ENCODE measurements around the gene TAAR9.

- TF ChIP-seq CTCF (IDR thresholded peaks at IDR 0.05; ENCODE audit: low read depth, low read length): no peak
- TF ChIP-seq EZH2phosphoT487 (IDR thresholded peaks at IDR 0.05; ENCODE audit: low read depth): no peak
Measured at GRCh38 chr6:132496519-132497180, 41.4 kb upstream of the TAAR9 start.
